ENCODE data around the gene AATF.

GRCh38 chr17:37067555-37068111 is 118.9 kb downstream of the AATF start:
- TF ChIP-seq CTCF (IDR thresholded peaks at IDR 0.05), result no peak
- TF ChIP-seq POLR2A (IDR thresholded peaks at IDR 0.05), result no peak
